Measurements from ENCODE around the gene GCNT1. TPM values are rescaled to one million over a fixed set of nuclear protein-coding genes. Genes with fewer than 3 reads are reported as not detected.

Gene GCNT1
- total and polyA plus RNA-seq, 9 donors = 0.90 to 5.9 (median 3.0) TPM

- Histone ChIP-seq H3K27me3 (no peaks in the 10 kb centered on the region), H3K36me3 (no peaks in the 10 kb centered on the region), H3K27ac (no peak overlapping the region), H3K9me3 (no peaks in the 10 kb centered on the region), H3K4me3 (no peak overlapping the region), H3K4me1 (ENCODE audit: insufficient read depth) (no peaks in the 10 kb centered on the region)
- intact Hi-C loops (cut with DNase I) = no loop called here
- TF ChIP-seq EP300 (IDR thresholded peaks at IDR 0.05) (no peak), POLR2A (IDR thresholded peaks at IDR 0.05) (no peak), CTCF (IDR thresholded peaks at IDR 0.05) (no peak)
- no peak for DNase-seq
- WGBS, 3 donors = 95 to 98% (median 97%) methylated on average over 4 of the region's 4 CpGs
Observed at GRCh38 chr9:76424491-76424890, 34.5 kb upstream of the GCNT1 start.

GRCh38 chr9:76425677-76426453 lies 33.1 kb upstream of the GCNT1 start:
- no peaks in the 10 kb centered on the region for H3K4me1 ChIP-seq (ENCODE audit: insufficient read depth)
- TF ChIP-seq POLR2A (IDR thresholded peaks at IDR 0.05) = no peak
- no peak for TF ChIP-seq CTCF (IDR thresholded peaks at IDR 0.05)
- DNase-seq = no peak
- no peaks in the 10 kb centered on the region for H3K36me3 ChIP-seq
- H3K4me3 ChIP-seq = no peak overlapping the region
- no peak overlapping the region for H3K27ac ChIP-seq
- H3K9me3 ChIP-seq = no peaks in the 10 kb centered on the region
- WGBS, 3 donors = 67 to 78% (median 68%) methylated on average over 8 of the region's 8 CpGs
- intact Hi-C loops (cut with DNase I) = no loop called here
- no peaks in the 10 kb centered on the region for H3K27me3 ChIP-seq

- DNase-seq = no peak
- H3K9me3 ChIP-seq = no peaks in the 10 kb centered on the region
- H3K27ac ChIP-seq = no peak overlapping the region
- TF ChIP-seq POLR2A (IDR thresholded peaks at IDR 0.05) = no peak
- TF ChIP-seq EP300 (IDR thresholded peaks at IDR 0.05) = no peak
- TF ChIP-seq CTCF (IDR thresholded peaks at IDR 0.05) = no peak
- no peak overlapping the region for H3K4me3 ChIP-seq
- no peaks in the 10 kb centered on the region for H3K4me1 ChIP-seq (ENCODE audit: insufficient read depth)
- intact Hi-C loops (cut with DNase I) = no loop called here
- no peaks in the 10 kb centered on the region for H3K27me3 ChIP-seq
- H3K36me3 ChIP-seq = no peaks in the 10 kb centered on the region
- WGBS, 3 donors = 86 to 88% (median 87%) methylated on average over 7 of the region's 7 CpGs
Observed at GRCh38 chr9:76426807-76427419, 32.1 kb upstream of the GCNT1 start.

- intact Hi-C loops (cut with DNase I) = no loop called here
Observed at GRCh38 chr9:76431601-76432000, 27.4 kb upstream of the GCNT1 start.

More at GRCh38 chr9:76431601-76432000, 27.4 kb upstream of the GCNT1 start:
- H3K9me3 ChIP-seq = no peaks in the 10 kb centered on the region
- H3K27me3 ChIP-seq = no peaks in the 10 kb centered on the region
- H3K27ac ChIP-seq = no peak overlapping the region
- DNase-seq = no peak
- TF ChIP-seq CTCF (IDR thresholded peaks at IDR 0.05) (no peak), POLR2A (IDR thresholded peaks at IDR 0.05) (no peak), EP300 (IDR thresholded peaks at IDR 0.05) (no peak)
- H3K36me3 ChIP-seq = no peaks in the 10 kb centered on the region
- no peak overlapping the region for H3K4me3 ChIP-seq
- H3K4me1 ChIP-seq (ENCODE audit: insufficient read depth) = no peaks in the 10 kb centered on the region
- WGBS, 3 donors = 84% methylated on average over 8 of the region's 8 CpGs

Data from ovary (tissue), 9 donors.